Measurements from ENCODE around the gene CPA1.

The CPA1 gene

GRCh38 chr7:130367088-130367755 lies 13.1 kb upstream of the CPA1 start:
- no peak for DNase-seq (ENCODE audit: low read depth)
- no peak overlapping the region for H3K4me3 ChIP-seq (ENCODE audit: control insufficient read depth, low read depth, low read length)
- TF ChIP-seq CTCF (IDR thresholded peaks at IDR 0.05; ENCODE audit: control insufficient read depth, insufficient read depth, low read depth, low read length, missing control alignments): no peak

GRCh38 chr7:130367836-130368746 lies 12.2 kb upstream of the CPA1 start:
- DNase-seq (ENCODE audit: low read depth): no peak
- no peak for TF ChIP-seq CTCF (IDR thresholded peaks at IDR 0.05; ENCODE audit: control insufficient read depth, insufficient read depth, low read depth, low read length, missing control alignments)
- H3K4me3 ChIP-seq (ENCODE audit: control insufficient read depth, low read depth, low read length): no peak overlapping the region

- DNase-seq (ENCODE audit: low read depth): peak; percentile 76
- no peak for TF ChIP-seq CTCF (IDR thresholded peaks at IDR 0.05; ENCODE audit: control insufficient read depth, insufficient read depth, low read depth, low read length, missing control alignments)
- H3K4me3 ChIP-seq (ENCODE audit: control insufficient read depth, low read depth, low read length): no peak overlapping the region
These were observed 11.1 kb upstream of the CPA1 start for GRCh38 chr7:130369110-130369711.

- no peak overlapping the region for H3K4me3 ChIP-seq (ENCODE audit: control insufficient read depth, low read depth, low read length)
- TF ChIP-seq CTCF (IDR thresholded peaks at IDR 0.05; ENCODE audit: control insufficient read depth, insufficient read depth, low read depth, low read length, missing control alignments): no peak
- no peak for DNase-seq (ENCODE audit: low read depth)
These were observed 10.3 kb upstream of the CPA1 start for GRCh38 chr7:130369831-130370550.

GRCh38 chr7:130371046-130371445 lies 9.2 kb upstream of the CPA1 start:
- TF ChIP-seq CTCF (IDR thresholded peaks at IDR 0.05; ENCODE audit: control insufficient read depth, insufficient read depth, low read depth, low read length, missing control alignments): no peak
- no peak for DNase-seq (ENCODE audit: low read depth)
- no peak overlapping the region for H3K4me3 ChIP-seq (ENCODE audit: control insufficient read depth, low read depth, low read length)

Measured in AG09309 (cell line).